Heart right ventricle (tissue), 16 donors: ENCODE results near the gene FCHSD2. TPM values are rescaled to one million over a fixed set of nuclear protein-coding genes. Genes with fewer than 3 reads are reported as not detected.

Experiments used
- ATAC-seq, 8 donors: fragments of 200-7000 bp; cut with Tn5 transposase; one replicate each; pipeline ENCODE4 v1.9.1; 2020; ENCODE audit warnings: mild to moderate bottlenecking in 8 of 8, moderate library complexity in 8 of 8, moderate number of reproducible peaks in 1 of 8
- DNase-seq, 2 donors: peaks; one replicate each; pipeline ENCODE4 v3.0.0-alpha.2; 2020
- H3K27ac ChIP-seq, 10 donors: fragments of 200-600 bp; sonication (generic) in 2 of 10; one replicate each; pipeline versions ENCODE4 v1.5.0 to v1.8.0; 2020 to 2022; ENCODE audit warnings: mild to moderate bottlenecking in 3 of 10
- H3K27me3 ChIP-seq, 7 donors: fragments of 200-600 bp; one replicate each; pipeline ENCODE4 v1.8.0; 2021 to 2022; ENCODE audit warnings: mild to moderate bottlenecking in 2 of 7
- H3K36me3 ChIP-seq, 9 donors: fragments of 200-600 bp; sonication (generic) in 1 of 9; one replicate each; pipeline versions ENCODE4 v1.5.0 to v1.8.0; 2020 to 2022; ENCODE audit warnings: mild to moderate bottlenecking in 2 of 9
- H3K4me1 ChIP-seq, 9 donors: fragments of 200-600 bp; sonication (generic) in 1 of 9; one replicate each; pipeline versions ENCODE4 v1.5.0 to v1.8.0; 2020 to 2022; ENCODE audit warnings: mild to moderate bottlenecking in 4 of 9
- H3K4me3 ChIP-seq, 10 donors: fragments of 200-600 bp; sonication (generic) in 2 of 10; one replicate each; pipeline versions ENCODE4 v1.5.0 to v1.8.0; 2020 to 2022; ENCODE audit warnings: mild to moderate bottlenecking in 7 of 10, moderate library complexity in 2 of 10
- H3K9me3 ChIP-seq, 11 donors: fragments of 200-600 bp in 10 of 11; sonication (generic) in 2 of 11; one replicate each; pipeline versions ENCODE4 v1.5.0 to v1.8.0; 2013 to 2022; ENCODE audit warnings: mild to moderate bottlenecking in 2 of 11, control low read depth in 1 of 11, moderate library complexity in 1 of 11
- CTCF ChIP-seq, 9 donors: fragments of 200-600 bp; sonication (generic) in 2 of 9; IDR thresholded peaks; one replicate each; pipeline versions ENCODE4 v1.5.0 to v1.8.0; 2021 to 2022; ENCODE audit warnings: antibody characterized with exemption in 9 of 9, mild to moderate bottlenecking in 5 of 9, moderate library complexity in 1 of 9
- WGBS, 2 donors: extraction: QIAGEN DNeasy Blood & Tissue Kit; methylation state at CpG; one replicate each; pipeline ENCODE4 v1.1.7; 2013; ENCODE audit warnings: inconsistent platforms in 1 of 2; 5-methylcytosine and 5-hydroxymethylcytosine counted together
- intact Hi-C, 10 donors: fragments of 100-400 bp; cut with DNase I; formaldehyde crosslinking; loops; one replicate each; pipeline versions ENCODE4 v1.11.1 to v1.14.2; 2022
- polyA plus RNA-seq, 2 donors: library from polyadenylated mRNA; stranded (reverse); fragments of 200-250 nt; gene quantifications; one replicate each; pipeline ENCODE4 v1.2.3, GENCODE V29; 2013
- total RNA-seq, 10 donors: library from RNA; stranded (reverse); fragmentation: NEBNext Ultra II Directional in 3 of 10; extraction: Animal tissue kit (Norgen Biotek cat#: 25700) in 3 of 10; gene quantifications; one replicate each; pipeline versions ENCODE4 v1.2.1 to v1.2.4, GENCODE V29; 2021 to 2023
- donor health status: Arrhythmogenic right ventricular cardiomyopathy.
- donor health status: ischemic (EF 13 %, LVEDD 7.1; RV severe dilation, severe dysfunction).
- donor health status: healthy with polysubstance abuse.
- donor health status: DM: no; HTN: yes; CAD: no.
- donor health status: DM: no; HTN: no; CAD: no.
- donor health status: ischemic (EF 25% LVEDD 6.9; RV normal size, moderate dysfunction).
- donor health status: ischemic (EF 25% LVEDD 5.7; RV mildly dilated, moderate dysfunction).
- donor health status: healthy.
- donor health status: DM: yes; HTN: yes; CAD: no.
- donor health status: Ischemic cardiomyopathy.
- donor health status: ischemic (EF 35%, LVEDD 5.7; RV mildly dilated, moderate dysfunction).
- donor health status: nonischemic (EF 11% LVEDD 7.7; RV severe dilation, severe dysfunction).
- donor health status: DM: yes; HTN: yes; CAD: no.
- donor health status: PGD.
- donor health status: ischemic (EF 29% LVEDD 5.4; RV normal size, mild dysfunction).
- donor health status: nonischemic (EF 23%, LVEDD 6.1; RV moderate dilation, normal function).

Gene FCHSD2
- total and polyA plus RNA-seq, 12 donors: 16.1 to 48.4 (median 37.5) TPM

- H3K4me1 ChIP-seq: peaks cover 7 to 80% (median 56%) of the 10 kb centered on the region in 9 donors
- WGBS, 2 donors: 62 to 70% methylated on average over 6 of the region's 6 CpGs
- intact Hi-C loops: no loop called here
- DNase-seq (no peak), ATAC-seq (peak in 2 of 8 donors; percentile 14 to 52)
- H3K4me3 ChIP-seq: no peak overlapping the region
- no peaks in the 10 kb centered on the region for H3K9me3 ChIP-seq
- H3K27me3 ChIP-seq: no peaks in the 10 kb centered on the region
- no peak for TF ChIP-seq CTCF (IDR thresholded peaks at IDR 0.05)
- H3K27ac ChIP-seq: peak overlapping the region; percentile 15 to 91 (median 72)
- H3K36me3 ChIP-seq: no peaks in the 10 kb centered on the region
These were observed 10.9 kb upstream of the FCHSD2 start for GRCh38 chr11:73152861-73153483.

- ATAC-seq (no peak), DNase-seq (no peak)
- no peak overlapping the region for H3K4me3 ChIP-seq
- peak overlapping the region in 9 of 10 donors; percentile 29 to 91 (median 78) for H3K27ac ChIP-seq
- no peaks in the 10 kb centered on the region for H3K27me3 ChIP-seq
- no peaks in the 10 kb centered on the region for H3K9me3 ChIP-seq
- intact Hi-C loops: no loop called here
- no peaks in the 10 kb centered on the region for H3K36me3 ChIP-seq
- 83 to 85% methylated on average over 6 of the region's 6 CpGs for WGBS, 2 donors
- H3K4me1 ChIP-seq: peaks cover 10 to 80% (median 53%) of the 10 kb centered on the region in 9 donors
- TF ChIP-seq CTCF (IDR thresholded peaks at IDR 0.05): no peak
These were observed 10.2 kb upstream of the FCHSD2 start for GRCh38 chr11:73152086-73152853.

- peaks cover 5 to 80% (median 53%) of the 10 kb centered on the region in 9 donors for H3K4me1 ChIP-seq
- no peak overlapping the region for H3K4me3 ChIP-seq
- H3K9me3 ChIP-seq: no peaks in the 10 kb centered on the region
- H3K36me3 ChIP-seq: no peaks in the 10 kb centered on the region
- no peaks in the 10 kb centered on the region for H3K27me3 ChIP-seq
- DNase-seq (no peak), ATAC-seq (no peak)
- no peak for TF ChIP-seq CTCF (IDR thresholded peaks at IDR 0.05)
- 84 to 88% methylated on average over 6 of the region's 6 CpGs for WGBS, 2 donors
- intact Hi-C loops: no loop called here
- H3K27ac ChIP-seq: peak overlapping the region in 7 of 10 donors; percentile 29 to 91 (median 84)
These were observed 9.3 kb upstream of the FCHSD2 start for GRCh38 chr11:73151416-73151815.

GRCh38 chr11:73149105-73149504 is 7.0 kb upstream of the FCHSD2 start:
- intact Hi-C loops: loop anchor here in 4 of 10 donors (2.0 to 10.0 kb wide), 3 partner anchors 26 to 314 kb away; no protein-coding TSS in a partner anchor
- Histone ChIP-seq H3K36me3 (no peaks in the 10 kb centered on the region), H3K4me1 (peaks cover 5 to 82% (median 42%) of the 10 kb centered on the region in 9 donors), H3K27me3 (no peaks in the 10 kb centered on the region), H3K4me3 (peak overlapping the region in 4 of 10 donors; percentile 12 to 30 (median 28)), H3K27ac (peak overlapping the region; percentile 26 to 91 (median 80)), H3K9me3 (no peaks in the 10 kb centered on the region)
- peak in 1 of 2 donors; percentile 34 for DNase-seq
- 41 to 59% methylated on average over 2 of the region's 2 CpGs for WGBS, 2 donors
- peak; percentile 30 to 78 (median 64) for ATAC-seq
- no peak for TF ChIP-seq CTCF (IDR thresholded peaks at IDR 0.05)
